HFFc6 (cell line): ENCODE results near the gene KRT10. TPM values are rescaled to one million over a fixed set of nuclear protein-coding genes. Genes with fewer than 3 reads are reported as not detected.
"Not testable (repeated sequence)": the region's sequence is repeated elsewhere in the genome, so short reads cannot be mapped to it uniquely, and the experiment has no call there.

ENCODE experiments used
- DNase-seq: peaks from one replicate; pipeline ENCODE4 v3.0.0-alpha.2; 2018
- H3K27ac Mint-ChIP-seq: 2 replicates; pipeline ENCODE4 v1.8.0; 2020; ENCODE audit warnings: mild to moderate bottlenecking, mixed read lengths
- H3K27me3 Mint-ChIP-seq: 2 replicates; pipeline ENCODE4 v1.8.0; 2021; ENCODE audit warnings: mild to moderate bottlenecking, moderate library complexity, mixed read lengths; ENCODE audit not compliant: insufficient read depth
- H3K36me3 Mint-ChIP-seq: 2 replicates; pipeline ENCODE4 v1.8.0; 2021; ENCODE audit warnings: low read depth, mixed read lengths
- H3K4me1 Mint-ChIP-seq: 2 replicates; pipeline ENCODE4 v1.8.0; 2020; ENCODE audit warnings: low read depth, mixed read lengths
- H3K4me3 Mint-ChIP-seq: 2 replicates; pipeline ENCODE4 v1.8.0; 2020; ENCODE audit warnings: mild to moderate bottlenecking, moderate library complexity, mixed read lengths
- H3K9me3 Mint-ChIP-seq: 2 replicates; pipeline ENCODE4 v1.8.0; 2020; ENCODE audit warnings: mild to moderate bottlenecking, mixed read lengths
- total RNA-seq, 6 experiments: library from RNA; stranded (reverse); fragmentation: NEBNext Ultra II Directional; extraction: Animal tissue kit (Norgen Biotek cat#: 25700); gene quantifications; 2 replicates in 1 of 6; 3 replicates in 5 of 6; pipeline ENCODE4 v1.2.3, GENCODE V29; 2021
- TF ChIP-seq, protein P1 (sequence below): fragments of 200-600 bp; sonication (generic); IDR thresholded peaks from 2 replicates; pipeline ENCODE4 v1.5.0; 2021; ENCODE audit warnings: antibody characterized with exemption, mild to moderate bottlenecking

Gene KRT10
- total RNA-seq, 6 experiments from 2014 or later: 61.4 to 71.0 (median 65.3) TPM

DNA sequence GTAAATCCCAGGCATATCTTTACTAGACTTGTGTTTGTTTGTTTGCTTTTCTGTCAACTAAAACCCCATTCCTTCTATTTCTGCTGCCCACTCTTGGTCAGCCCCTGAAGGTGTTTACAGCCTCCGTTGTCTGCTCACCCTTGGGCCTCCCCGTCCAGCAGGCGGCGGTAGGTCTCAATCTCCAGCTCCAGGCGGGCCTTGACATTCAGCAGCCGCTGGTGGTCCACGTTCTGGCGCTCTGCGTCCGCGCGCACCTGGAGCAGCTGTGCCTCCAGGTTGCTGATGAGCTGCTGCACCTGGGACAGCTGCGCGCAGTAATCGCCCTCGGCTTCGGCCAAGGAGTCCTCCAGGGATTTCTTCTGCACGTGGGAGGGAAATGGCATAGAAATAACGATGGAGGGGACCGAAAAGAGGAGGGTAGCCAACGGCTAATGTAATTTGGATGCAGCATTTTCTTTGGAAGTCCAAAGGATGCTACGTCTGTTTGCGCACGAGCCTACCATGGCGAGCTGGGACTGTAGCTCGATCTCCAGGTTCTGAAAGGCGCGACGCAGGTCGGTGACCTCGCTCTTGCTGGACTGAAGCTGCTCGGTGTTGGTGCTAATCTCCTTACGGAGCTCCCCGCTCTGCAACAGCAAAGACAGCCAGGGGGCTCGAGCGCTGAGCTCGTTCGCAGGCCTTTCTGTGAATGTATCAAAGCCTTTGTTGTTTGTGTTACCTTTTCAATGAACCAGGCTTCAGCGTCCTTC is 40.7 kb upstream of the KRT10 start:
- no peak for DNase-seq
- H3K27me3 Mint-ChIP-seq: peaks cover 2% of the 10 kb centered on the region
- H3K4me3 Mint-ChIP-seq: no peak overlapping the region
- H3K27ac Mint-ChIP-seq: no peak overlapping the region
- no peaks in the 10 kb centered on the region for H3K36me3 Mint-ChIP-seq
- H3K4me1 Mint-ChIP-seq: peaks cover 13% of the 10 kb centered on the region
- no peaks in the 10 kb centered on the region for H3K9me3 Mint-ChIP-seq
- TF ChIP-seq, protein P1, sequence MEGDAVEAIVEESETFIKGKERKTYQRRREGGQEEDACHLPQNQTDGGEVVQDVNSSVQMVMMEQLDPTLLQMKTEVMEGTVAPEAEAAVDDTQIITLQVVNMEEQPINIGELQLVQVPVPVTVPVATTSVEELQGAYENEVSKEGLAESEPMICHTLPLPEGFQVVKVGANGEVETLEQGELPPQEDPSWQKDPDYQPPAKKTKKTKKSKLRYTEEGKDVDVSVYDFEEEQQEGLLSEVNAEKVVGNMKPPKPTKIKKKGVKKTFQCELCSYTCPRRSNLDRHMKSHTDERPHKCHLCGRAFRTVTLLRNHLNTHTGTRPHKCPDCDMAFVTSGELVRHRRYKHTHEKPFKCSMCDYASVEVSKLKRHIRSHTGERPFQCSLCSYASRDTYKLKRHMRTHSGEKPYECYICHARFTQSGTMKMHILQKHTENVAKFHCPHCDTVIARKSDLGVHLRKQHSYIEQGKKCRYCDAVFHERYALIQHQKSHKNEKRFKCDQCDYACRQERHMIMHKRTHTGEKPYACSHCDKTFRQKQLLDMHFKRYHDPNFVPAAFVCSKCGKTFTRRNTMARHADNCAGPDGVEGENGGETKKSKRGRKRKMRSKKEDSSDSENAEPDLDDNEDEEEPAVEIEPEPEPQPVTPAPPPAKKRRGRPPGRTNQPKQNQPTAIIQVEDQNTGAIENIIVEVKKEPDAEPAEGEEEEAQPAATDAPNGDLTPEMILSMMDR: peak; percentile 60

DNA sequence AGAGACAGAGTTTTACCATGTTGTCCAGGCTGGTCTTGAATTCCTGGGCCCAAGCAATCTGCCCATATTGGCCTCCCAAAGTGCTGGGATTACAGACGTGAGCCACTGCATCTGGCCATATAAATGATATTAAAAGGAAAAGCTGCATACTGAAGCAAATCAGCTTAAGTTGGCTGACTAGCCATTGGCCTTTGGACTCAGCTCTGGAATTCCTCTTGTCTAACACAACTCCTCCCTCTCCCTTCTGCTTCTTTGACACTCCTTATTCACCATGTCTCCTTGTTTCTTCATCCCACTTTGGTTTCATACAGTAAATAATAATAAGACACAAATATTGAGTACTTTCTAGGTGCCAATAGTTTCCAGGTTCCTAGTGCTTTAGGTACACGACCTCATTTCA is 37.1 kb upstream of the KRT10 start:
- H3K4me3 Mint-ChIP-seq: no peak overlapping the region
- H3K27ac Mint-ChIP-seq: no peak overlapping the region
- TF ChIP-seq, protein P1: no peak
- no peaks in the 10 kb centered on the region for H3K9me3 Mint-ChIP-seq
- no peak for DNase-seq
- H3K36me3 Mint-ChIP-seq: no peaks in the 10 kb centered on the region
- peaks cover under 1% of the 10 kb centered on the region for H3K27me3 Mint-ChIP-seq
- peaks cover 35% of the 10 kb centered on the region for H3K4me1 Mint-ChIP-seq

DNA sequence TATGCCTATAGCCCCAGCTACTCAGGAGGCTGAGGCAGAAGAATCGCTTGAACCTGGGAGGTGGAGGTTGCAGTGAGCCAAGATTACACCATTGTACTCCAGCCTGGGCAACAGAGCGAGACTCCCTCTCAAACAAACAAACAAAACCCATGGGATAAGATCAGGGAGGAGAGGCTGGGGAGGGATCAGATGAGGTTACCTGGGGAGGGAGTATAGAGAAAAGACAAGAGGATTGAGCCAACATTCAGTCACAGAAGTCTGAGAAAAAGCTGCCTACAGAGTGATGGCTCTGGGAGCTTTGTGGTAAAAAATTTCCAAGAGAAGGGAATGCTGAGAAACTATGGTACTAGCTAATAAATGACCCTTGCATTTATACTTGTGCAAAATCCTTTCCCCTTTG is 36.3 kb upstream of the KRT10 start:
- H3K27ac Mint-ChIP-seq, H3K27me3 Mint-ChIP-seq, H3K4me3 Mint-ChIP-seq, H3K9me3 Mint-ChIP-seq, DNase-seq, H3K36me3 Mint-ChIP-seq: not testable (repeated sequence)
- peaks cover 43% of the 10 kb centered on the region for H3K4me1 Mint-ChIP-seq

DNA sequence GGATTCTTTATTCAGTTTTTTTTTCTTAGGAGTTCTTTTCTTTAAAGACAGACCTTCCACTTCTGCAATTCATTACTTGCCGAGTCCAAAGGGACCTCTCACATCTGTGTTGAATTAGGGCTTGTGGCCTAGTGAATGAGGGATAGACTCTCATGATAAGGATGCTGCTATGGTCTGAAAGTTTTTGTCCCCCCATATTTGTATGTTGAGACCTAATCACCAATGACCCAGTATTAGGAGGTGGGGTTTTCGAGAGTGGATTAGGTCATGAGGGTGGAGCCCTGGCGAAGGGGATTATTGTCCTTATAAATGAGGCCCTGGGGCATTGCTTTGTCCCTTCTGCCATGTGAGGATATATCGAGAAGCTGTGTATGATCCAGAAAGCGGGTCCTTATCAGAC is 35.1 kb upstream of the KRT10 start:
- Mint-ChIP-seq H3K27ac (peak overlapping the region; percentile 73), H3K9me3 (no peaks in the 10 kb centered on the region), H3K4me1 (peaks cover 51% of the 10 kb centered on the region), H3K4me3 (no peak overlapping the region), H3K27me3 (no peaks in the 10 kb centered on the region; the same call in none of the 2 replicates), H3K36me3 (no peaks in the 10 kb centered on the region)
- peak; percentile 22 for DNase-seq
- TF ChIP-seq, protein P1: no peak

DNA sequence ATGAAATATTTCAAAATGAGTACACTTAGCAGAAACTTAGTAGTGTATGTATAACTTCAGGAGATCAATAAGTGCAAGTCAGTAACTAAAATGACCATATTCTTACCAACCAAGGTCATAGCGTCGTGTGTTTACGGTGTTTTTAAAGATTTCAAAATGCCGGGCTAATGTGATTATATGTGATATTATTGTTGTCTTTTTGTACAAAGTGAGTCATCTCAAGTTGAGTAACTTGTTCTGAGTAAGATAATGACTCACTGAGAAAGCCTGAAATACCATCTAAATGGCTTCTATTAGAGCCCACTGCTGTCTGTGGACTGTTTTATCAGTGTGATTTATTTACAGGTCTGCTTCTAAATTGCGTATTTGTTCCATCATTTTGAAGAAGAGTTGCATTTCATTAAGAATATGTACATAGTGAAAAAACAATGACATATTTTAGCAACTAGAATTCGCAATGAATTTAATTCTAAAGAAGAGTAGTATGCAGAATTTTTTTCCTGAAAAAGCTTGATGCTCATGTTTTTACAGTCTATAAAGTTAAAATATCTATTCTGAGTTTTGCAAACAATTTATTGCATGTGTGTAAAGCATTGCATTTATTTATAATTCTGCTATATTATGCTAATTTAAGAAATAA is 31.9 kb upstream of the KRT10 start:
- Mint-ChIP-seq H3K27ac (peak overlapping the region; percentile 63), H3K4me3 (peak overlapping the region; percentile 72; the same call in 1 of the 2 replicates), H3K36me3 (no peaks in the 10 kb centered on the region), H3K9me3 (no peaks in the 10 kb centered on the region), H3K27me3 (no peaks in the 10 kb centered on the region; the same call in 1 of the 2 replicates), H3K4me1 (peaks cover 64% of the 10 kb centered on the region)
- TF ChIP-seq, protein P1: no peak
- DNase-seq: peak; percentile 91

DNA sequence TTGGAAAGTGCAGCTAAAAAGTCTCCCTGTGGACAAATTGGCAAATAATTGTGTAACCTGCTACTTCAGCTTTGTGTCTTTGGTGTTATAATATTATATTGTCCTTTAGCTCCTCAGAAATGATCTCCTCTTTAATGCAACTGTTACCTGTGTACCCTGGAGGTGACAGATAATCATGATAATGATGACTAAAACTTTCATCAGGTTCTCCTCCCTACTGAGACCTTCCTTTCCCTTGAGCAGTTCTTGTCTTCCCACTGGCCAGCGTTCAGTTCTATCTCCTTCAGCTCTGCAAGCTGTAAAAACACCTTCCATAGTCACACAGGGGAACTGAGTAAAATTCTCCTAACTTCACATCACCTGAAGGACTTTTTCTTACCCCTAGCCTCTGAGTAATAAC is 29.9 kb upstream of the KRT10 start:
- Mint-ChIP-seq H3K4me1 (peaks cover 48% of the 10 kb centered on the region), H3K27ac (no peak overlapping the region), H3K4me3 (no peak overlapping the region), H3K9me3 (no peaks in the 10 kb centered on the region), H3K36me3 (no peaks in the 10 kb centered on the region), H3K27me3 (no peaks in the 10 kb centered on the region; the same call in 1 of the 2 replicates)
- DNase-seq: no peak
- TF ChIP-seq, protein P1: no peak
